GM06990 (cell line): Measurements from ENCODE around the gene ING1.

ENCODE experiments used
- DNase-seq: peaks from one replicate; pipeline ENCODE4 v3.0.0-alpha.2; 2011; ENCODE audit not compliant: insufficient read length; ENCODE audit errors: extremely low read depth
- H3K27me3 ChIP-seq: replicated peaks from 2 replicates; pipeline ENCODE4 v1.6.0; 2011; ENCODE audit warnings: low read length; ENCODE audit not compliant: control insufficient read depth, insufficient read depth
- H3K36me3 ChIP-seq: 2 replicates; pipeline ENCODE4 v1.5.1; 2011; ENCODE audit warnings: low read length; ENCODE audit not compliant: control insufficient read depth, insufficient read depth
- H3K4me3 ChIP-seq: replicated peaks from 2 replicates; pipeline ENCODE4 v1.5.1; 2011; ENCODE audit warnings: low read depth, mild to moderate bottlenecking, control low read depth, low read length
- TF ChIP-seq, protein P1 (sequence below): IDR thresholded peaks from 2 replicates; pipeline ENCODE4 v1.5.1; 2011; ENCODE audit warnings: low read length, control low read depth, mild to moderate bottlenecking, inconsistent platforms; ENCODE audit not compliant: insufficient read depth, poor library complexity, severe bottlenecking

ING1 gene

DNA sequence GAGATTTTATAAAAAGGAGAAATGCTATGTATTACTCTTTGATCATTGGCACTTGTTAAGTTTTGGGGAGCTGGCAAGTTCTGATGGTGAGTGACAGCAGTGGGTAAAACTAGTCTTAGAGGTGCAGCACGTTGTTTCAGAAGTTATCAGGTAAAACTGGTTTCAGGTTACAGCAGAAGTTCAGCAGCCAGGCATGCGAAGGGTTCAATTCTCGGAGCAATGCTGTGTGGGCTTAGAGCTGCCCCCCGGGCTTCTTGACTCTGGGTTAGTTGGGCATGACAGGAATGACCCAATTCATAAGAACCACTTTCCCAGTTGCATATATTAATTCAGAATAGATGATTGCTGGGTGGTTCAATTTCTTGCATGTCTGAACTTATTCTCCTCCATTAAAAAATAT, 34.8 kb downstream of the ING1 start:
- H3K27me3 ChIP-seq = no peaks in the 10 kb centered on the region
- no peak for DNase-seq
- H3K4me3 ChIP-seq = no peak overlapping the region
- H3K36me3 ChIP-seq = no peaks in the 10 kb centered on the region
- TF ChIP-seq, protein P1, sequence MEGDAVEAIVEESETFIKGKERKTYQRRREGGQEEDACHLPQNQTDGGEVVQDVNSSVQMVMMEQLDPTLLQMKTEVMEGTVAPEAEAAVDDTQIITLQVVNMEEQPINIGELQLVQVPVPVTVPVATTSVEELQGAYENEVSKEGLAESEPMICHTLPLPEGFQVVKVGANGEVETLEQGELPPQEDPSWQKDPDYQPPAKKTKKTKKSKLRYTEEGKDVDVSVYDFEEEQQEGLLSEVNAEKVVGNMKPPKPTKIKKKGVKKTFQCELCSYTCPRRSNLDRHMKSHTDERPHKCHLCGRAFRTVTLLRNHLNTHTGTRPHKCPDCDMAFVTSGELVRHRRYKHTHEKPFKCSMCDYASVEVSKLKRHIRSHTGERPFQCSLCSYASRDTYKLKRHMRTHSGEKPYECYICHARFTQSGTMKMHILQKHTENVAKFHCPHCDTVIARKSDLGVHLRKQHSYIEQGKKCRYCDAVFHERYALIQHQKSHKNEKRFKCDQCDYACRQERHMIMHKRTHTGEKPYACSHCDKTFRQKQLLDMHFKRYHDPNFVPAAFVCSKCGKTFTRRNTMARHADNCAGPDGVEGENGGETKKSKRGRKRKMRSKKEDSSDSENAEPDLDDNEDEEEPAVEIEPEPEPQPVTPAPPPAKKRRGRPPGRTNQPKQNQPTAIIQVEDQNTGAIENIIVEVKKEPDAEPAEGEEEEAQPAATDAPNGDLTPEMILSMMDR = no peak

GRCh38 chr13:110756219-110756631, 42.7 kb downstream of the ING1 start:
- DNase-seq = no peak
- TF ChIP-seq, protein P1 = no peak
- H3K27me3 ChIP-seq = no peaks in the 10 kb centered on the region; the same call in 1 of the 2 replicates
- no peak overlapping the region for H3K4me3 ChIP-seq
- H3K36me3 ChIP-seq = no peaks in the 10 kb centered on the region

DNA sequence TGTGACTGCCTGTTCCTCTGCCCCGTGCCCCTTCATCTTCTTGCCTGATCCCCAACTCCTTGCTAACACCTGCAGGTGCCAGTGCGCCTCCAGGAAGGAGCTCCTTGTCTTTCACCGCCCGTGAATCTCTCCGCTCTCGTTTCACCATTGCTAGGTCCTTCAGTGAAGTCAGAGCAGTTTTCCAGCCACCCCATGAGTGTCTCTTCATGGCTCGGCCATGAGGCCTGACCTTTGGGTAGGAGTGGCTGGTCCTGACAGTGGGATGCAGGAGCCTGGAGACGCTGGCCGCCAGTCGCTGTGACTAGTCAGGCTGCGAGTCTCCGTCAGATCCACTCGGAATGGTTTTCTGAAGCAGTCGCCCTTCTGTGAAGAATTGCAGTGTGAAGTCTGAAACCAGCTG, 43.8 kb downstream of the ING1 start:
- TF ChIP-seq, protein P1 = no peak
- no peak for DNase-seq
- H3K27me3 ChIP-seq = no peaks in the 10 kb centered on the region; the same call in 1 of the 2 replicates
- H3K36me3 ChIP-seq = no peaks in the 10 kb centered on the region
- no peak overlapping the region for H3K4me3 ChIP-seq

- TF ChIP-seq, protein P1 = no peak
- Histone ChIP-seq H3K4me3 (no peak overlapping the region), H3K27me3 (no peaks in the 10 kb centered on the region; the same call in 1 of the 2 replicates), H3K36me3 (no peaks in the 10 kb centered on the region)
- no peak for DNase-seq
These were observed 44.8 kb downstream of the ING1 start for GRCh38 chr13:110758195-110758805.

DNA sequence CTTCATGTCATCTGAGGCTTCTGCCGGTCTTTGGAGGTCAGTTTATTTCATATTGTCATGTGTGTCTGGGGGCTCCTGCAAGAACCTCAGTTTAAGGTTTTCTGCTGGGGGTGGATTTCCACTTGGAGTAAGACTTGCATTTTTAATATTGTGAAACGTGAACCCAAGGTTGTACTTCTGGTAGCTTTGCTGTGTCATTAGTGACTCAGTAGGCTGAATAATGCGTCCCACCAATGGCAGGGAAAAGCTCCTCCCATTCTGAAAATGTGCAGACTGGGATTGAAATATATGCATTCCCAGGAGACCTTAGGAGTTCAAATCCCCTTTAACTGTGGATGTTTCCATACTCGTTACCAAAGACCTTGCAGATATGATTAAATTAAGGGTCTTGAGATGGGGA, 46.2 kb downstream of the ING1 start:
- no peak for DNase-seq
- Histone ChIP-seq H3K4me3 (no peak overlapping the region), H3K27me3 (no peaks in the 10 kb centered on the region; the same call in 1 of the 2 replicates), H3K36me3 (no peaks in the 10 kb centered on the region)
- TF ChIP-seq, protein P1 = no peak

DNA sequence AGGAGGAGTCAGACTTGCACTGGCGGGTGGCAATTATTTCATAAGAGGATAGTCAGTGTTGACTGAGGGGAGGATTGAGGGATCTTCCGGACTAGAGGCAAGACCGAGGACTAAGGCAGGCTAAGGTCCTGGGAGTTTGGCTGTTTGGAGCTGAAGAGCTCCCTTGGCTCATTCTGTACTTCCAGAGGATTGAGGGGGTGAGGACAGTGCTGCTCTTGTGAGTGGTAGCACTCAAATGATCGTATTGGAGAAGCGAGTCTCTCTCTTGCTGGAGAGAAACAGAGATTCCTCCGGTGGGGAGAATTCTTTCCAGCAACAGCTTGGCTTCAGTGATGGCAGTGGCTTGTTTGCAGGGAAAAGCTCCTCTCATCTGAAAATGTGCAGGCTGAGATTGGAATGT, 47.1 kb downstream of the ING1 start:
- H3K36me3 ChIP-seq = no peaks in the 10 kb centered on the region
- TF ChIP-seq, protein P1 = no peak
- H3K27me3 ChIP-seq = no peaks in the 10 kb centered on the region; the same call in 1 of the 2 replicates
- DNase-seq = no peak
- no peak overlapping the region for H3K4me3 ChIP-seq
